GM23338 (cell line): Measurements from ENCODE around the gene DDAH2. TPM values are rescaled to one million over a fixed set of nuclear protein-coding genes. Genes with fewer than 3 reads are reported as not detected.

Source experiments
- ATAC-seq: fragments of 200-7000 bp; cut with Tn5 transposase; 3 replicates; pipeline ENCODE4 v1.9.1; 2020
- DNase-seq: peaks from one replicate; pipeline ENCODE4 v3.0.0-alpha.2; 2015; ENCODE audit warnings: low spot score
- H2AFZ ChIP-seq: fragments of 200-600 bp; sonication (generic); 2 replicates; pipeline ENCODE4 v1.8.0; 2016; ENCODE audit warnings: antibody characterized with exemption, mild to moderate bottlenecking, moderate library complexity
- H3F3A ChIP-seq: fragments of 200-600 bp; sonication (generic); replicated peaks from 2 replicates; pipeline ENCODE4 v1.8.0; 2017; ENCODE audit warnings: antibody characterized with exemption, mixed run types, low read depth
- H3K27ac ChIP-seq: fragments of 200-600 bp; sonication (generic); 2 replicates; pipeline ENCODE4 v1.6.1; 2016; ENCODE audit warnings: low read depth
- H3K27me3 ChIP-seq: fragments of 200-600 bp; sonication (generic); 2 replicates; pipeline ENCODE4 v1.8.0; 2016; ENCODE audit warnings: mild to moderate bottlenecking, mixed run types, moderate library complexity; ENCODE audit not compliant: insufficient read depth
- H3K36me3 ChIP-seq: fragments of 200-600 bp; sonication (generic); 2 replicates; pipeline ENCODE4 v1.8.0; 2016; ENCODE audit warnings: mild to moderate bottlenecking; ENCODE audit not compliant: insufficient read depth
- H3K4me1 ChIP-seq: fragments of 200-600 bp; sonication (generic); 2 replicates; pipeline ENCODE4 v1.8.0; 2016; ENCODE audit warnings: mild to moderate bottlenecking, moderate library complexity; ENCODE audit not compliant: insufficient read depth
- H3K4me2 ChIP-seq: fragments of 200-600 bp; sonication (generic); 2 replicates; pipeline ENCODE4 v1.7.1; 2017; ENCODE audit warnings: mixed run types
- H3K4me3 ChIP-seq: fragments of 200-600 bp; sonication (generic); 2 replicates; pipeline ENCODE4 v1.6.1; 2016; ENCODE audit warnings: mixed run types
- H3K79me2 ChIP-seq: fragments of 200-600 bp; sonication (generic); replicated peaks from 2 replicates; pipeline ENCODE4 v1.8.0; 2017; ENCODE audit warnings: mild to moderate bottlenecking; ENCODE audit not compliant: insufficient read depth
- H3K9me2 ChIP-seq: fragments of 200-600 bp; sonication (generic); 2 replicates; pipeline ENCODE4 v1.8.0; 2017; ENCODE audit not compliant: insufficient read depth
- H4K20me1 ChIP-seq: fragments of 200-600 bp; sonication (generic); replicated peaks from 2 replicates; pipeline ENCODE4 v1.8.0; 2017; ENCODE audit warnings: mild to moderate bottlenecking; ENCODE audit not compliant: insufficient read depth
- H3K27ac Mint-ChIP-seq: 2 replicates; pipeline ENCODE4 v1.8.0; 2020; ENCODE audit warnings: inconsistent platforms, mild to moderate bottlenecking, moderate library complexity, mixed read lengths
- H3K27me3 Mint-ChIP-seq: 3 replicates; pipeline ENCODE4 v1.8.0; 2022; ENCODE audit warnings: low read depth, mild to moderate bottlenecking, moderate library complexity, mixed read lengths, inconsistent platforms; ENCODE audit not compliant: insufficient read depth, poor library complexity
- H3K36me3 Mint-ChIP-seq: 3 replicates; pipeline ENCODE4 v1.8.0; 2021; ENCODE audit warnings: low read depth, mild to moderate bottlenecking, inconsistent platforms, moderate library complexity, mixed read lengths
- H3K4me1 Mint-ChIP-seq: 3 replicates; pipeline ENCODE4 v1.8.0; 2020; ENCODE audit warnings: mild to moderate bottlenecking, inconsistent platforms, mixed read lengths
- H3K4me3 Mint-ChIP-seq: 3 replicates; pipeline ENCODE4 v1.8.0; 2021; ENCODE audit warnings: moderate library complexity, mild to moderate bottlenecking, inconsistent platforms, mixed read lengths
- H3K9me3 Mint-ChIP-seq: 3 replicates; pipeline ENCODE4 v1.8.0; 2020; ENCODE audit warnings: moderate library complexity, mild to moderate bottlenecking, inconsistent platforms, mixed read lengths
- CREB1 ChIP-seq: fragments of 250-450 bp; sonication (Bioruptor Pico); IDR thresholded peaks from 2 replicates; pipeline ENCODE4 v1.5.0; 2020; ENCODE audit warnings: low read depth, mild to moderate bottlenecking, moderate library complexity
- CTCF ChIP-seq, 2 experiments: fragments of 200-600 bp in 1 of 2; sonication (generic) in 1 of 2; conservative IDR thresholded peaks; 2 replicates each; pipeline versions ENCODE4 v1.5.1 to v1.6.1; 2016 to 2017; ENCODE audit warnings: antibody characterized with exemption in 2 of 2, low read depth in 2 of 2, mild to moderate bottlenecking in 2 of 2, moderate library complexity in 1 of 2
- ETS1 ChIP-seq: IDR thresholded peaks from 2 replicates; pipeline ENCODE4 v1.6.1; 2016; ENCODE audit warnings: antibody characterized with exemption
- NANOG ChIP-seq: IDR thresholded peaks from 2 replicates; pipeline ENCODE4 v1.6.1; 2016; ENCODE audit warnings: antibody characterized with exemption, borderline replicate concordance
- POLR2AphosphoS5 ChIP-seq: IDR thresholded peaks from 2 replicates; pipeline ENCODE4 v1.6.1; 2016; ENCODE audit warnings: antibody characterized with exemption, low read depth
- REST ChIP-seq: IDR thresholded peaks from one replicate; pipeline ENCODE4 v1.6.1; 2018; ENCODE audit warnings: antibody characterized with exemption; ENCODE audit not compliant: unreplicated experiment
- ZNF114 ChIP-seq: fragments of 250-450 bp; sonication (Bioruptor Pico); IDR thresholded peaks from 2 replicates; pipeline ENCODE4 v1.5.0; 2020; ENCODE audit warnings: mild to moderate bottlenecking, moderate library complexity
- polyA plus RNA-seq: library from polyadenylated mRNA; unstranded; fragments of >200 nt; fragmentation: Nextera tagmentation; extraction: Ambion mirVana; gene quantifications from 2 replicates; pipeline ENCODE4 v1.2.1, GENCODE V29; 2016
- total RNA-seq: library from RNA; depleted of rRNA; stranded (reverse); fragments of >200 nt; shearing (Covaris generic); gene quantifications from 2 replicates; pipeline ENCODE4 v1.2.3, GENCODE V29; 2014

Gene DDAH2
- total and polyA plus RNA-seq, 2 experiments from 2014 or later: 58.7 to 65.1 TPM

GRCh38 chr6:31765910-31766794 lies 37.1 kb upstream of the DDAH2 start:
- Histone ChIP-seq H2AFZ (peak overlapping the region; percentile 90), H3K9me2 (no peaks in the 10 kb centered on the region), H3K79me2 (no peaks in the 10 kb centered on the region), H3F3A (0 out of 2 replicates have a peak, but pooled peaks cover 2% of the 10 kb centered on the region), H3K36me3 (no peaks in the 10 kb centered on the region), H3K4me2 (peak overlapping the region; percentile 86), H3K27me3 (no peaks in the 10 kb centered on the region), H3K27ac (0 out of 2 replicates have a peak overlapping the region, but pooled peaks have one; percentile 14), H3K4me1 (peaks cover 14% of the 10 kb centered on the region), H3K4me3 (peak overlapping the region; percentile 60), H4K20me1 (no peaks in the 10 kb centered on the region)
- Mint-ChIP-seq H3K27ac (no peak overlapping the region), H3K27me3 (peaks cover 15% of the 10 kb centered on the region), H3K4me1 (peaks cover 24% of the 10 kb centered on the region), H3K4me3 (peak overlapping the region; percentile 58), H3K36me3 (peaks cover 6% of the 10 kb centered on the region), H3K9me3 (no peaks in the 10 kb centered on the region; the same call in 2 of the 3 replicates)
- peak; percentile 81 for DNase-seq
- ATAC-seq: peak; percentile 92
- TF ChIP-seq CREB1 (CRISPR knock-in tag): no peak
- TF ChIP-seq POLR2AphosphoS5: peak; percentile 51
- peak in 1 of 2 experiments; percentile 12; a peak in 1 of 4 replicates for TF ChIP-seq CTCF (conservative IDR thresholded peaks at IDR 0.05; ENCODE audit: low read depth in 2 of 2)
- TF ChIP-seq NANOG: no peak
- no peak for TF ChIP-seq ETS1
- TF ChIP-seq REST: no peak
- no peak for TF ChIP-seq ZNF114 (CRISPR knock-in tag)
